Right renal cortex interstitium (tissue), 3 donors: ENCODE measurements around the gene TGM4. TPM values are rescaled to one million over a fixed set of nuclear protein-coding genes. Genes with fewer than 3 reads are reported as not detected.

ENCODE experiments used
- DNase-seq, 3 donors: peaks; one replicate each; pipeline ENCODE4 v3.0.0-alpha.2; 2013; ENCODE audit warnings: low read depth in 3 of 3, low spot score in 2 of 3
- polyA plus RNA-seq, 3 donors: library from polyadenylated mRNA; unstranded; fragments of 120-200 nt; gene quantifications; one replicate each; pipeline ENCODE4 v1.2.1, GENCODE V29; 2013; ENCODE audit not compliant: insufficient read length in 3 of 3

The TGM4 gene
- polyA plus RNA-seq, 3 donors = 0.06 to 0.11 (median 0.07) TPM

GRCh38 chr3:44877333-44877732, 2.9 kb downstream of the TGM4 start:
- DNase-seq = no peak

GRCh38 chr3:44880284-44880683, 5.9 kb downstream of the TGM4 start:
- DNase-seq = no peak

GRCh38 chr3:44883213-44883955, 9.0 kb downstream of the TGM4 start:
- no peak for DNase-seq

GRCh38 chr3:44883999-44884431, 9.6 kb downstream of the TGM4 start:
- no peak for DNase-seq

- no peak for DNase-seq
These were observed 11.2 kb downstream of the TGM4 start for GRCh38 chr3:44885618-44886017.

GRCh38 chr3:44886561-44886960, 12.2 kb downstream of the TGM4 start:
- no peak for DNase-seq

GRCh38 chr3:44887101-44887500, 12.7 kb downstream of the TGM4 start:
- no peak for DNase-seq

- no peak for DNase-seq
These were observed 15.8 kb downstream of the TGM4 start for GRCh38 chr3:44890258-44890657.

GRCh38 chr3:44890852-44891251, 16.4 kb downstream of the TGM4 start:
- DNase-seq = no peak

- DNase-seq = no peak
These were observed 18.3 kb downstream of the TGM4 start for GRCh38 chr3:44892689-44893088.

- no peak for DNase-seq
These were observed 18.7 kb downstream of the TGM4 start for GRCh38 chr3:44893097-44893496.

GRCh38 chr3:44894485-44894884, 20.1 kb downstream of the TGM4 start:
- no peak for DNase-seq

- no peak for DNase-seq
These were observed 22.0 kb downstream of the TGM4 start for GRCh38 chr3:44896440-44896839.

- DNase-seq = no peak
These were observed 25.4 kb downstream of the TGM4 start for GRCh38 chr3:44899683-44900367.

- no peak for DNase-seq
These were observed 28.2 kb downstream of the TGM4 start for GRCh38 chr3:44902628-44903027.

- DNase-seq = no peak
These were observed 28.9 kb downstream of the TGM4 start for GRCh38 chr3:44903314-44903713.

GRCh38 chr3:44903751-44904150, 29.3 kb downstream of the TGM4 start:
- DNase-seq = no peak

- no peak for DNase-seq
These were observed 31.2 kb downstream of the TGM4 start for GRCh38 chr3:44905446-44906157.

GRCh38 chr3:44906997-44907396, 32.6 kb downstream of the TGM4 start:
- DNase-seq = no peak

- DNase-seq = no peak
These were observed 33.2 kb downstream of the TGM4 start for GRCh38 chr3:44907612-44908011.

- no peak for DNase-seq
These were observed 34.7 kb downstream of the TGM4 start for GRCh38 chr3:44909063-44909462.

- no peak for DNase-seq
These were observed 36.3 kb downstream of the TGM4 start for GRCh38 chr3:44910693-44911092.
